GDM1 (cell line): Measurements from ENCODE around the gene ELP2.
"Not testable (repeated sequence)": the region's sequence is repeated elsewhere in the genome, so short reads cannot be mapped to it uniquely, and the experiment has no call there.

Experiments used
- DNase-seq: peaks from one replicate; lab custom pipeline; 2025; lab: John Stamatoyannopoulos, UW

Gene ELP2

GRCh38 chr18:36189486-36189885, 59.8 kb downstream of the ELP2 start:
- DNase-seq = no peak

GRCh38 chr18:36191286-36191685, 61.6 kb downstream of the ELP2 start:
- no peak for DNase-seq

GRCh38 chr18:36191711-36192110, 62.0 kb downstream of the ELP2 start:
- no peak for DNase-seq

- no peak for DNase-seq
Measured at GRCh38 chr18:36194600-36195315, 65.1 kb downstream of the ELP2 start.

GRCh38 chr18:36195427-36196122, 65.9 kb downstream of the ELP2 start:
- no peak for DNase-seq

GRCh38 chr18:36196238-36196995, 66.7 kb downstream of the ELP2 start:
- DNase-seq = no peak

GRCh38 chr18:36197511-36198166, 67.9 kb downstream of the ELP2 start:
- no peak for DNase-seq

- no peak for DNase-seq
Measured at GRCh38 chr18:36199691-36200295, 70.1 kb downstream of the ELP2 start.

GRCh38 chr18:36200354-36200771, 70.7 kb downstream of the ELP2 start:
- DNase-seq = no peak

GRCh38 chr18:36201765-36202164, 72.1 kb downstream of the ELP2 start:
- no peak for DNase-seq

- no peak for DNase-seq
Measured at GRCh38 chr18:36203360-36203895, 73.7 kb downstream of the ELP2 start.

- DNase-seq = no peak
Measured at GRCh38 chr18:36205166-36205565, 75.5 kb downstream of the ELP2 start.

GRCh38 chr18:36207303-36207702, 77.6 kb downstream of the ELP2 start:
- DNase-seq = no peak

- not testable (repeated sequence) for DNase-seq
Measured at GRCh38 chr18:36207969-36208368, 78.3 kb downstream of the ELP2 start.

GRCh38 chr18:36211612-36212065, 81.9 kb downstream of the ELP2 start:
- DNase-seq = no peak

- no peak for DNase-seq
Measured at GRCh38 chr18:36212301-36213171, 82.8 kb downstream of the ELP2 start.

GRCh38 chr18:36214811-36215210, 85.1 kb downstream of the ELP2 start:
- no peak for DNase-seq

- no peak for DNase-seq
Measured at GRCh38 chr18:36215577-36215976, 85.9 kb downstream of the ELP2 start.

- DNase-seq = no peak
Measured at GRCh38 chr18:36217348-36217747, 87.6 kb downstream of the ELP2 start.

GRCh38 chr18:36229188-36229587, 99.5 kb downstream of the ELP2 start:
- DNase-seq = no peak
